Aorta (tissue), 5 donors: ENCODE measurements around the gene NTMT1. TPM values are rescaled to one million over a fixed set of nuclear protein-coding genes. Genes with fewer than 3 reads are reported as not detected.

Source experiments
- ATAC-seq: fragments of 200-7000 bp; cut with Tn5 transposase; one replicate; pipeline ENCODE4 v1.9.1; 2022; ENCODE audit warnings: moderate library complexity; ENCODE audit not compliant: low FRiP score
- DNase-seq, 2 donors: peaks; one replicate each; pipeline ENCODE4 v3.0.0-alpha.2; 2020
- H3K27ac ChIP-seq, 2 donors: one replicate each; pipeline ENCODE4 v1.5.1; 2013; ENCODE audit warnings: low read length in 2 of 2, mild to moderate bottlenecking in 2 of 2, moderate library complexity in 2 of 2, control low read depth in 1 of 2, inconsistent platforms in 1 of 2, low read depth in 1 of 2
- H3K27me3 ChIP-seq, 2 donors: one replicate each; pipeline ENCODE4 v1.6.1; 2013; ENCODE audit warnings: control low read depth in 1 of 2, low read length in 1 of 2, mild to moderate bottlenecking in 1 of 2, moderate library complexity in 1 of 2; ENCODE audit not compliant: insufficient read depth in 2 of 2, control insufficient read depth in 1 of 2
- H3K36me3 ChIP-seq, 2 donors: one replicate each; pipeline ENCODE4 v1.6.1; 2013; ENCODE audit warnings: control low read depth in 1 of 2, low read length in 1 of 2, mild to moderate bottlenecking in 1 of 2; ENCODE audit not compliant: insufficient read depth in 2 of 2, control insufficient read depth in 1 of 2
- H3K4me1 ChIP-seq, 2 donors: one replicate each; pipeline ENCODE4 v1.6.1; 2013; ENCODE audit warnings: low read length in 2 of 2, control low read depth in 1 of 2, mild to moderate bottlenecking in 1 of 2, moderate library complexity in 1 of 2; ENCODE audit not compliant: insufficient read depth in 2 of 2, control insufficient read depth in 1 of 2
- H3K4me3 ChIP-seq, 2 donors: one replicate each; pipeline ENCODE4 v1.5.1; 2013; ENCODE audit warnings: low read length in 2 of 2, control low read depth in 1 of 2, mild to moderate bottlenecking in 1 of 2
- H3K9me3 ChIP-seq: one replicate; pipeline ENCODE4 v1.6.1; 2013; ENCODE audit warnings: mild to moderate bottlenecking, low read length; ENCODE audit not compliant: control insufficient read depth
- WGBS, 2 donors: extraction: QIAGEN DNeasy Blood & Tissue Kit; methylation state at CpG; one replicate each; pipeline ENCODE4 v1.1.7; 2013; 5-methylcytosine and 5-hydroxymethylcytosine counted together
- intact Hi-C, 2 donors: fragments of 100-400 bp; cut with DNase I; formaldehyde crosslinking; loops; one replicate each; pipeline versions ENCODE4 v1.14.2 to v1.15.0; 2022
- polyA plus RNA-seq, 2 donors: library from polyadenylated mRNA; stranded (reverse); fragments of 200-250 nt; gene quantifications; one replicate each; pipeline ENCODE4 v1.2.3, GENCODE V29; 2013
- total RNA-seq, 2 donors: library from RNA; stranded (reverse); fragmentation: NEBNext Ultra II Directional; extraction: Animal tissue kit (Norgen Biotek cat#: 25700); gene quantifications; one replicate each; pipeline ENCODE4 v1.2.1, GENCODE V29; 2021
- donor health status: healthy with polysubstance abuse.
- donor health status: Bipolar disorder and iron deficiency.
- donor health status: DM: no; HTN: no; CAD: no.
- donor health status: DM: no; HTN: no; CAD: no.
- donor health status: DM: yes; HTN: yes; CAD: no.

Gene NTMT1
- total and polyA plus RNA-seq, 4 donors = 22.7 to 41.1 (median 30.0) TPM

- DNase-seq (no peak), ATAC-seq (no peak)
- intact Hi-C loops = no loop called here
- WGBS, 2 donors = 80 to 81% methylated on average over 5 of the region's 5 CpGs
- Histone ChIP-seq H3K4me3 (no peak overlapping the region), H3K27me3 (no peaks in the 10 kb centered on the region), H3K27ac (no peak overlapping the region), H3K36me3 (no peaks in the 10 kb centered on the region), H3K4me1 (no peaks in the 10 kb centered on the region), H3K9me3 (no peaks in the 10 kb centered on the region)
These were observed 30.6 kb upstream of the NTMT1 start for GRCh38 chr9:129595311-129595741.

GRCh38 chr9:129595903-129596540 lies 29.9 kb upstream of the NTMT1 start:
- WGBS, 2 donors = 90 to 96% methylated on average over 6 of the region's 6 CpGs
- no peak for DNase-seq
- Histone ChIP-seq H3K27me3 (no peaks in the 10 kb centered on the region), H3K27ac (peak overlapping the region in 1 of 2 donors; percentile 66), H3K36me3 (no peaks in the 10 kb centered on the region), H3K4me3 (no peak overlapping the region), H3K9me3 (no peaks in the 10 kb centered on the region), H3K4me1 (no peaks in the 10 kb centered on the region)
- intact Hi-C loops = no loop called here
- no peak for ATAC-seq

DNA sequence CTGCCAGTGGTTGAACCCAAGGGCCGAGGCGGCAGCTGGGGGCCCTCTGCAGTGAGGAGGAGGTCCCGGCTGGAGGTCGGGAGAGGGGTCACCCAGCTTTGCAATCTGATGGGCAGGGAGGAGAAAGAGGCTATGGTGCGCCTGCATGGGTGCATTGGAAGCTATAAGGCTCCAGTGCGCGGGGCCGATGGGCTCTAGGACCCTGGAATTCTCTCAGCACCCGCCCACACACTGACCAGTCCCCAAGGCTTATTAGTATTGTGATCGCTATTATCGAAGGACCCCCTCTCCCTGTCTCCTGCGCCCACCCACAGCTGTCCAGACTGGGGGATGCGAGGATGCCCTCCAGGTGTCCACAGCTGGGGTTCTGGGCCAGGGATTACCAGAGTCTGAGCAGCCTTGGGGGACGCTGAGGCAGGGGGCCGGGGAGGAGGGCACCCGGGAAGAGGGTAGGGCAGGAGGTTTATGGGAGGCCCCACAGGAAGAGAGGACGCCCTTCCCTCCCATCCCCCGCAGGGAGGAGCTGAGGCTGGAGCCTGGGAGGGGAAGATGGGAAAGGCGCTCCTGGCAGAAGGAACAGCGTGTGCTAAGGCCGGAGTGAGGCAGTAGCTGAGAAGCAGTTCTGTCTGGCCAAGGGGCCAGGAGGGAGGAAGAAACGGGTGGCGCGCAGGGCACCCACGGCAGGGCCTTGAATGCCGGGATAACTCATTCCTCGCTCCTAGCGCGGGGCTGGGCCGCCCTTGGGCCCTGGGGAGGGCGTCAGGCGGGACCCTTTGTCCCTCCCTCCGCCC lies 29.2 kb upstream of the NTMT1 start:
- no peaks in the 10 kb centered on the region for H3K4me1 ChIP-seq
- no peaks in the 10 kb centered on the region for H3K27me3 ChIP-seq
- DNase-seq (peak; percentile 79 to 84), ATAC-seq (peak; percentile 85)
- H3K36me3 ChIP-seq = no peaks in the 10 kb centered on the region
- intact Hi-C loops = no loop called here
- 30 to 42% methylated on average over 24 to 33 of the region's 33 CpGs for WGBS, 2 donors
- no peak overlapping the region for H3K4me3 ChIP-seq
- H3K27ac ChIP-seq = peak overlapping the region in 1 of 2 donors; percentile 66
- no peaks in the 10 kb centered on the region for H3K9me3 ChIP-seq

DNA sequence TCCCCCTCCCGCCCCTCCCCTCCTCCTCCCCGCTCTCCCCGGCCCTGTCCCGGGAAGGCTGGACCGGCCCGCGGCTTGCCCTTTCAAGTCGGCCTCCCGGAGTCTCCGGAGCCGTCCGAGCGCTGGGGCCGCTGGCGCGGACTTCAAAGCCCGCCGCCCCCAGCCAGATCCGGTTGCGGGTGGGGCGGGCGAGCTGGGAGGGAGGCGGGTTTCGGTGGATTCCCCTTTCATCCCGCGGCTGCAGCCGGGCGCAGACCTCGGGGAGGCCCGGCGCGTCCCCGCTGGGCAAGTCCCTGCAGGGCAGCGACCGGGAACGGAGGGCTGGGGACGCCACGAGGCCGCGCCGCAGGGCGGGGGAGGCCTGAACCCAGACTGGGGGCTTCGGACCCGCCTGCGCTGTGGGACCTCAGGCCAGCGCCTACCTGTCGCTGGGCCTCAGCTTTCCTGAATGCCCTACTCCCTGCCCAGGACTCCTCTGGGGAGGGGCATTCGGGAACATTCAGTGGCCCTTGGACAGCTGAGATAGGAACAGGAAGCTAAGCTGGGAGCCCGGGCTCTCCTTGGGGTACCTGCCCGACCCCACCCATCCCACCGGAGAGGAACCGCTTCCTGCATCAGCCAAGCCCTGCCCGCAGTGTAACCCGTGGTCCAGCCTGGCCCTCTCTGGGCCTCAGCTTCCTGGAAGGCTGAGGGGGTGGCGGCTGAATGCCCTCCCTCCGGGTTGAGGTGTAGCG lies 28.4 kb upstream of the NTMT1 start:
- Histone ChIP-seq H3K36me3 (no peaks in the 10 kb centered on the region), H3K27ac (peak overlapping the region in 1 of 2 donors; percentile 1)
- DNase-seq = peak; percentile 81 to 89

GRCh38 chr9:129598089-129598596 lies 27.8 kb upstream of the NTMT1 start:
- 78 to 85% methylated on average over 14 of the region's 14 CpGs for WGBS, 2 donors
- Histone ChIP-seq H3K9me3 (no peaks in the 10 kb centered on the region), H3K27ac (no peak overlapping the region), H3K4me3 (no peak overlapping the region), H3K36me3 (no peaks in the 10 kb centered on the region), H3K4me1 (no peaks in the 10 kb centered on the region), H3K27me3 (no peaks in the 10 kb centered on the region)
- ATAC-seq (no peak), DNase-seq (no peak)
- intact Hi-C loops = no loop called here

More for the DNA sequence above, 28.4 kb upstream of the NTMT1 start:
- intact Hi-C loops = no loop called here
- ATAC-seq = peak; percentile 83
- Histone ChIP-seq H3K4me3 (peak overlapping the region in 1 of 2 donors; percentile 12), H3K27me3 (no peaks in the 10 kb centered on the region), H3K9me3 (no peaks in the 10 kb centered on the region), H3K4me1 (no peaks in the 10 kb centered on the region)
- WGBS, 2 donors = 11 to 13% methylated on average over 51 to 57 of the region's 57 CpGs

GRCh38 chr9:129601082-129601674 lies 24.8 kb upstream of the NTMT1 start:
- WGBS, 2 donors = 82 to 87% methylated on average over 9 of the region's 9 CpGs
- H3K27me3 ChIP-seq = no peaks in the 10 kb centered on the region
- H3K36me3 ChIP-seq = no peaks in the 10 kb centered on the region
- no peaks in the 10 kb centered on the region for H3K9me3 ChIP-seq
- no peaks in the 10 kb centered on the region for H3K4me1 ChIP-seq
- no peak for ATAC-seq
- no peak overlapping the region for H3K27ac ChIP-seq
- no peak for DNase-seq
- no peak overlapping the region for H3K4me3 ChIP-seq
- intact Hi-C loops = loop anchor here in 1 of 2 donors (10.0 kb wide), 2 partner anchors 56 to 266 kb away; no protein-coding TSS in a partner anchor

DNA sequence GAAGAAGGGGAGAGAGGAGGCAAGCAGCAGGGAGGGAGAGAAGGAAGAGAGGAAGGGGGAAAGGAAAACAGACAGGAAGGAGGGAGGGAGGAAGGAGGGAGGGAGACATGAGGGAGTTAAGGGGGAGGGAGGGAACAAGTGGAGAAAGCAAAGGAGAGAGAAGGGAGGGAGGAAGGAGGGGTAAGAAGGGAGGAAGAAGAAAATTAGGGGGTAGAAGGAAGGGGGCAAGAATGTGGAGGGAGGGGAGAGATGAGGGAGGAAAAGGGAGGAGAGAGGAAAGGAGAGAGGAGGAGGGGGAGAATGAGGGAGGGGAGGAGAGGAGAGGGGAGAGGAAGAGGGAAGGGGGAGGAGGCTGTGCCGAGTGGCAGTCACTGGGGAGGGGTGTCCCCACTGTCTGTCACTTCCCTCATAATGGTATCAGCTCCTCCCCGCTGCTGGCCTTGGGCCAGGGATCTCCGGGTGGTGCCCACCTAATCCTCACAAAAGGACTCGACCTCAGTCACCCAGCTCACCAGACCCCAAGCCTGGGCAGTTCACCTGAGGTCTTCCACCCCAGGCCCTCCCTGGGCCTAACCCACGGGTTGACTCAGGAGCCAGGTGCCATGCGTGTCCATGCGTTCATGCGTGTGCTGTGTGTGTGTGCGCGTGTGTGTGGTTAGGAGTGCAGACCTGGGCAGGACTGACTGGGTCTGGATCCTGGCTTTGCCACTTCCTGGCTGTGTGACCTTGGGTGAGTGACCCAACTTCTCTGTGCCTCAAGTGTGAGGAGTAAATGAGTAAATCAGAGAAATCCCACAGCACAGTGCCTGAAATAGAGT lies 23.2 kb upstream of the NTMT1 start:
- Histone ChIP-seq H3K36me3 (no peaks in the 10 kb centered on the region), H3K9me3 (no peaks in the 10 kb centered on the region), H3K4me3 (no peak overlapping the region), H3K27ac (no peak overlapping the region), H3K27me3 (no peaks in the 10 kb centered on the region), H3K4me1 (no peaks in the 10 kb centered on the region)
- no peak for ATAC-seq
- no peak for DNase-seq
- intact Hi-C loops = loop anchor here in 1 of 2 donors (10.0 kb wide), 2 partner anchors 58 to 268 kb away; no protein-coding TSS in a partner anchor
- WGBS, 2 donors = 64 to 76% methylated on average over 9 to 10 of the region's 10 CpGs
